Measurements from ENCODE around the gene PLEKHG4B. TPM values are rescaled to one million over a fixed set of nuclear protein-coding genes. Genes with fewer than 3 reads are reported as not detected.

The PLEKHG4B gene
- polyA plus RNA-seq, 1 of the 3 experiments (the other 2 are of a cell fraction) = 0.18 TPM

GRCh38 chr5:199950-200645 is 108.1 kb downstream of the PLEKHG4B start:
- Histone ChIP-seq H4K20me1 (ENCODE audit: insufficient read depth) (peaks cover 13% of the 10 kb centered on the region; the same call in 1 of the 2 replicates), H3F3A (replicated peaks; ENCODE audit: insufficient read depth) (no peaks in the 10 kb centered on the region), H3K36me3 (replicated peaks in 1 of 2; ENCODE audit: control insufficient read depth in 1 of 2, insufficient read depth in 2 of 2, low read length in 1 of 2) (peaks cover 10 to 20% of the 10 kb centered on the region in 2 experiments), H3K9ac (no peak overlapping the region), H3K4me1 (ENCODE audit: control insufficient read depth in 1 of 2, insufficient read depth in 2 of 2, low read depth in 1 of 2, low read length in 1 of 2) (no peaks in the 10 kb centered on the region), H3K9me3 (no peaks in the 10 kb centered on the region), H3K4me2 (no peak overlapping the region), H2AFZ (ENCODE audit: low read depth) (no peak overlapping the region), H3K27ac (ENCODE audit: low read depth in 2 of 2, low read length in 1 of 2) (no peak overlapping the region), H3K4me3 (ENCODE audit: low read depth in 2 of 2, low read length in 1 of 2) (no peak overlapping the region), H3K9me2 (no peaks in the 10 kb centered on the region), H3K79me2 (ENCODE audit: insufficient read depth) (peaks cover 16% of the 10 kb centered on the region; the same call in 1 of the 2 replicates), H3K27me3 (ENCODE audit: insufficient read depth) (no peaks in the 10 kb centered on the region)
- WGBS (ENCODE audit: low lambda C conversion rate) = 95% methylated on average over 20 of the region's 23 CpGs
- no peak for TF ChIP-seq CTCF (IDR thresholded peaks at IDR 0.05)
- no peak for TF ChIP-seq SMC3 (IDR thresholded peaks at IDR 0.05; ENCODE audit: low read depth, low read length)
- no peak for TF ChIP-seq JUND (IDR thresholded peaks at IDR 0.05)
- no peak for TF ChIP-seq FOXM1 (IDR thresholded peaks at IDR 0.05; ENCODE audit: low read depth)
- no peak for TF ChIP-seq GATA2 (CRISPR knock-in tag; IDR thresholded peaks at IDR 0.05)
- TF ChIP-seq PBX3 (IDR thresholded peaks at IDR 0.05) = no peak
- no peak for TF ChIP-seq TEAD4 (IDR thresholded peaks at IDR 0.05; ENCODE audit: borderline replicate concordance, insufficient read depth)
- no peak for TF ChIP-seq TCF12 (IDR thresholded peaks at IDR 0.05)
- TF ChIP-seq MEF2A (IDR thresholded peaks at IDR 0.05; ENCODE audit: borderline replicate concordance, low read depth) = no peak
- TF ChIP-seq EP300 (IDR thresholded peaks at IDR 0.05; ENCODE audit: borderline replicate concordance in 1 of 2, low read depth in 1 of 2, low read length in 1 of 2) = no peak
- TF ChIP-seq, protein P1, sequence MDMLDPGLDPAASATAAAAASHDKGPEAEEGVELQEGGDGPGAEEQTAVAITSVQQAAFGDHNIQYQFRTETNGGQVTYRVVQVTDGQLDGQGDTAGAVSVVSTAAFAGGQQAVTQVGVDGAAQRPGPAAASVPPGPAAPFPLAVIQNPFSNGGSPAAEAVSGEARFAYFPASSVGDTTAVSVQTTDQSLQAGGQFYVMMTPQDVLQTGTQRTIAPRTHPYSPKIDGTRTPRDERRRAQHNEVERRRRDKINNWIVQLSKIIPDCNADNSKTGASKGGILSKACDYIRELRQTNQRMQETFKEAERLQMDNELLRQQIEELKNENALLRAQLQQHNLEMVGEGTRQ (IDR thresholded peaks at IDR 0.05; ENCODE audit: borderline replicate concordance, low read depth, low read length) = no peak
- no peak for TF ChIP-seq MXI1 (IDR thresholded peaks at IDR 0.05; ENCODE audit: low read depth, low read length)
- TF ChIP-seq RCOR1 (IDR thresholded peaks at IDR 0.05; ENCODE audit: low read length) = no peak
- no peak for DNase-seq
- ChIA-PET POLR2A (interaction anchor here (0.6 kb wide), 1 partner anchor 73 kb away, joined by 5 read pairs; no protein-coding TSS in a partner anchor), CTCF (interaction anchor here (2.3 kb wide), 1 partner anchor 12 kb away, joined by 10 read pairs; no protein-coding TSS in a partner anchor)

DNA sequence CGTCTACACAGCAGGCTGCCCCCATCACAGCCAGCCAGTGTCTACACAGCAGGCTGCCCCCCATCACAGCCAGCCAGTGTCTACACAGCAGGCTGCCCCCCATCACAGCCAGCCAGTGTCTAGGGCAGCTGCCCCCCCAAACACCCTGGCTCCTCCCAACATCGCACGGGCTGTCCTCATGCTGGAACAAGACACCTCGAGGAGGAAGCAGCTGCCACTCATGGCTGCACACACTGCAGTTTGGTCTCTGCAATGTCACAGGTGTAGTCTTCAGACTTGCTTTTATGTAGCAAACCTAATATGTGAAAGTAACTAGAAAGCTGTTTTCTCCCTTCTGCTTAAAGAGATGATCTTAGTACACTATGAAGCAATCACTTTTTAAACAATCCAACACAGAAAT is 109.0 kb downstream of the PLEKHG4B start:
- POLR2A ChIA-PET = no interaction called here
- Histone ChIP-seq H4K20me1 (ENCODE audit: insufficient read depth) (peaks cover 22% of the 10 kb centered on the region), H3K9me2 (no peaks in the 10 kb centered on the region), H3K4me3 (ENCODE audit: low read depth in 2 of 2, low read length in 1 of 2) (no peak overlapping the region), H3K4me2 (no peak overlapping the region), H3K79me2 (ENCODE audit: insufficient read depth) (peaks cover 23% of the 10 kb centered on the region), H3K9ac (no peak overlapping the region), H3K36me3 (replicated peaks in 1 of 2; ENCODE audit: control insufficient read depth in 1 of 2, insufficient read depth in 2 of 2, low read length in 1 of 2) (peaks cover 14 to 27% of the 10 kb centered on the region in 2 experiments), H2AFZ (ENCODE audit: low read depth) (no peak overlapping the region), H3K9me3 (no peaks in the 10 kb centered on the region), H3K27me3 (ENCODE audit: insufficient read depth) (no peaks in the 10 kb centered on the region), H3K4me1 (ENCODE audit: control insufficient read depth in 1 of 2, insufficient read depth in 2 of 2, low read depth in 1 of 2, low read length in 1 of 2) (no peaks in the 10 kb centered on the region), H3F3A (replicated peaks; ENCODE audit: insufficient read depth) (no peaks in the 10 kb centered on the region), H3K27ac (ENCODE audit: low read depth in 2 of 2, low read length in 1 of 2) (no peak overlapping the region)
- CTCF ChIA-PET = interaction anchor here (2.3 kb wide), 1 partner anchor 12 kb away, joined by 10 read pairs; no protein-coding TSS in a partner anchor
- 85% methylated on average over 3 of the region's 4 CpGs for WGBS (ENCODE audit: low lambda C conversion rate)
- no peak for TF ChIP-seq EP300 (IDR thresholded peaks at IDR 0.05; ENCODE audit: borderline replicate concordance in 1 of 2, low read depth in 1 of 2, low read length in 1 of 2)
- TF ChIP-seq GABPA (IDR thresholded peaks at IDR 0.05; ENCODE audit: low read depth) = no peak
- TF ChIP-seq, protein P1 (IDR thresholded peaks at IDR 0.05; ENCODE audit: borderline replicate concordance, low read depth, low read length) = no peak
- TF ChIP-seq FOXJ3 (CRISPR knock-in tag; IDR thresholded peaks at IDR 0.05) = no peak
- TF ChIP-seq YY1 (IDR thresholded peaks at IDR 0.05; ENCODE audit: low read depth) = no peak
- no peak for DNase-seq

Data from SK-N-SH (cell line).